ENCODE measurements around the gene OAT. TPM values are rescaled to one million over a fixed set of nuclear protein-coding genes. Genes with fewer than 3 reads are reported as not detected.

OAT gene
- total RNA-seq, 1 experiment from 2014 or later: 241 TPM

- Histone ChIP-seq H3K36me3 (replicated peaks; ENCODE audit: control insufficient read depth, insufficient read depth, low read length) (no peaks in the 10 kb centered on the region), H3K4me3 (ENCODE audit: insufficient read depth, low read depth, low read length) (no peak overlapping the region), H3K27me3 (ENCODE audit: control insufficient read depth, insufficient read depth, low read length) (peaks cover 4% of the 10 kb centered on the region; the same call in 1 of the 2 replicates)
- no peak for DNase-seq
Measured at GRCh38 chr10:124353091-124353815, 65.5 kb downstream of the OAT start.

- H3K27me3 ChIP-seq (ENCODE audit: control insufficient read depth, insufficient read depth, low read length): peaks cover 4% of the 10 kb centered on the region; the same call in 1 of the 2 replicates
- no peak for DNase-seq
- H3K4me3 ChIP-seq (ENCODE audit: insufficient read depth, low read depth, low read length): no peak overlapping the region
Measured at GRCh38 chr10:124351481-124352220, 67.1 kb downstream of the OAT start.

GRCh38 chr10:124350806-124351205 is 67.9 kb downstream of the OAT start:
- no peak for DNase-seq

More at GRCh38 chr10:124351481-124352220, 67.1 kb downstream of the OAT start:
- no peaks in the 10 kb centered on the region for H3K36me3 ChIP-seq (replicated peaks; ENCODE audit: control insufficient read depth, insufficient read depth, low read length)

GRCh38 chr10:124349996-124350280 is 68.8 kb downstream of the OAT start:
- peaks cover 4% of the 10 kb centered on the region; the same call in 1 of the 2 replicates for H3K27me3 ChIP-seq (ENCODE audit: control insufficient read depth, insufficient read depth, low read length)
- no peak for DNase-seq
- no peak overlapping the region for H3K4me3 ChIP-seq (ENCODE audit: insufficient read depth, low read depth, low read length)
- no peaks in the 10 kb centered on the region for H3K36me3 ChIP-seq (replicated peaks; ENCODE audit: control insufficient read depth, insufficient read depth, low read length)

More at GRCh38 chr10:124350806-124351205, 67.9 kb downstream of the OAT start:
- H3K4me3 ChIP-seq (ENCODE audit: insufficient read depth, low read depth, low read length): no peak overlapping the region
- H3K36me3 ChIP-seq (replicated peaks; ENCODE audit: control insufficient read depth, insufficient read depth, low read length): no peaks in the 10 kb centered on the region
- H3K27me3 ChIP-seq (ENCODE audit: control insufficient read depth, insufficient read depth, low read length): peaks cover 4% of the 10 kb centered on the region; the same call in 1 of the 2 replicates

DNA sequence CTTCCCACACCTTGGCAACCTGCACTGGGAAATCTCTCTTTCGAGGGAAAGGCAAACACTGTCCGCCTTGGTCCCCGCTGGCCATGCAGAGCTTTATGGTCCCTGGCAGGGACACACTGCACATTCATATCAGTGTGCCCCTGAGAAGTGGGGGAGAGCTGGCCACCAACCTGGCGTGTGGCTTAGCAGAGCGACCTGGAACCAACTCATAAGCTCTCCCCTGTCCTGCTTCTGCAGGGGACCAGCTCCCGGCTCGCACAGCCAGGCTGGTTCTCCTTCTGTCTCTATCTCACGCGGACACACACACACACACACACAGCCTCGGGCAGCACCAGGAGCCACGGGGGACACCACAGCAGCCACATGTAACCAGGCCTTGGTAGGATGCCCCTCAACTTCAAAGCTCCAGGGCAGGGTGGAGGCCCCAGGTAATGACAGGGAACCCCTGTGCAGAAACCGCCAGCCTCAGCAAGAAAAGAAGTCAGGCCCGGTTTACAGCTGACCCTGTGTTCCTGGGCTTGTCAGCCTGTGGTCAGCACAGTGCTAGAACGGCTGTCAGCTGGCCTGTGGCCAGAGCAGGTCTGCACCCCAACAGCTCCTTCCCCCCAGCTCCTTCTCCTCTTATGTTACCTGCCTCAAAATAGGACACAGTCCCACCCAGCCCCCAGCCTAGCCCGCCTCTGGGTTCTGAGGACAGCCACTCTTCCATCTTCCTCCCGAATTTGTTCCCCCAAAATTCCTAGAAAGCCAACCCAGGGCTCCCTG is 69.3 kb downstream of the OAT start:
- no peak overlapping the region for H3K4me3 ChIP-seq (ENCODE audit: insufficient read depth, low read depth, low read length)
- DNase-seq: no peak
- H3K36me3 ChIP-seq (replicated peaks; ENCODE audit: control insufficient read depth, insufficient read depth, low read length): no peaks in the 10 kb centered on the region
- peaks cover 4% of the 10 kb centered on the region; the same call in 1 of the 2 replicates for H3K27me3 ChIP-seq (ENCODE audit: control insufficient read depth, insufficient read depth, low read length)

DNA sequence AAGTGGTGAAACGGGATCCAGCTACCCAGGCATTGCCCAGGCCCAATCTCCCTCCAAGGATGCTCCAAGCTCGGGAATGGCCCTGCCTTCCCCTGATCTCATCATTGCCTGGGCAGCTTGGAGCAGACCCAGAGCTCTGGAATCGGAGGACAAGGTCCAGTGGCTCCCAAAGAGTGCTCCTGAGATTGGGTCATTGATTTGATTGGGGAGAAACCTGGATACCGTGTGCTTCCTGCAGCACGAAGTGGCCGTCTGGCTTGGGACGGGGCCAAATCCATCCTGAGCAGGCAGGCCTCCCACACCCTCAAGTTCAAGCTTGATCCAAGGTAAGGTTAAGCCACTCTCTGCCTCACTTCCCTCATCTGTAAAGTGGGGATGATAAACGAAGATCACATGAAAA is 69.9 kb downstream of the OAT start:
- H3K36me3 ChIP-seq (replicated peaks; ENCODE audit: control insufficient read depth, insufficient read depth, low read length): no peaks in the 10 kb centered on the region
- DNase-seq: no peak
- no peaks in the 10 kb centered on the region; the same call in 1 of the 2 replicates for H3K27me3 ChIP-seq (ENCODE audit: control insufficient read depth, insufficient read depth, low read length)
- H3K4me3 ChIP-seq (ENCODE audit: insufficient read depth, low read depth, low read length): no peak overlapping the region

DNA sequence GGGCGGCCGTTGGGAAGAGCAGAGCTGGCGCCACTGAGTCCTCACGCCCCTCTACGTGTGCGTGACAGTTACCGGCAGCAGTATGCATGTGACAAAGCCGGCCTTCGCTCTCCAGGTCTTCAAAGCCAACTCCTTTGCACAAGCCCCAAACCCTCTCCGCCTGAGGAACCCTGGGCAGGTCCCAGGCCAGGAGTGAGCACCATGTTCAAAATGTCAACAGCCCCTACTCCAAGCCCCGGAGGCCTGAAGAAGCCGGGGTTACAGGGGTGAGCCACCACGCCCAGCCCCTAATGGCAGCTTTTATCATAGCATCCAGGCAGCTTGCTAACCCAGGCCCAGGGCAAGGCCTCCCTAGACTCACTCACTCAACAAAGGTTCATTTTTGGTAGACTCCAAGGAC is 70.8 kb downstream of the OAT start:
- DNase-seq: peak; percentile 75

More for the DNA sequence above, 70.8 kb downstream of the OAT start:
- H3K4me3 ChIP-seq (ENCODE audit: insufficient read depth, low read depth, low read length): no peak overlapping the region
- no peaks in the 10 kb centered on the region for H3K27me3 ChIP-seq (ENCODE audit: control insufficient read depth, insufficient read depth, low read length)
- no peaks in the 10 kb centered on the region for H3K36me3 ChIP-seq (replicated peaks; ENCODE audit: control insufficient read depth, insufficient read depth, low read length)

Other genes with a start within 250 kb of the OAT start
- gene NKX1-2, start 31.1 kb upstream of the OAT start, total RNA-seq (2014; rRNA removed; shearing (Covaris generic)): 57.8 and 65.1 TPM in 2 replicates
- gene LHPP, start 42.9 kb upstream of the OAT start, total RNA-seq (2014; rRNA removed; shearing (Covaris generic)): 26.2 and 29.6 TPM in 2 replicates

Measured in H7 (cell line).